OCI-LY3 (cell line): ENCODE measurements around the gene EYA2.

Source experiments
- CTCF ChIP-seq: fragments of 200-600, 300-600 bp; sonication (generic); IDR thresholded peaks from 2 replicates; pipeline ENCODE4 v1.5.1; 2014; ENCODE audit warnings: antibody characterized with exemption, low read length, low read depth
- EZH2phosphoT487 ChIP-seq: fragments of 200-600 bp; shearing (Covaris generic); IDR thresholded peaks from 2 replicates; pipeline ENCODE4 v1.6.1; 2018; ENCODE audit warnings: antibody characterized with exemption, mixed run types, low read depth

- TF ChIP-seq CTCF (no peak), EZH2phosphoT487 (no peak)
Observed at GRCh38 chr20:47070176-47070575, 175.5 kb downstream of the EYA2 start.
